Measurements from ENCODE around the gene GFOD1.
A peak's percentile ranks its signal among the peaks of the same experiment; 100 is the strongest.
"Not testable (repeated sequence)": the region's sequence is repeated elsewhere in the genome, so short reads cannot be mapped to it uniquely, and the experiment has no call there.

Gene GFOD1

DNA sequence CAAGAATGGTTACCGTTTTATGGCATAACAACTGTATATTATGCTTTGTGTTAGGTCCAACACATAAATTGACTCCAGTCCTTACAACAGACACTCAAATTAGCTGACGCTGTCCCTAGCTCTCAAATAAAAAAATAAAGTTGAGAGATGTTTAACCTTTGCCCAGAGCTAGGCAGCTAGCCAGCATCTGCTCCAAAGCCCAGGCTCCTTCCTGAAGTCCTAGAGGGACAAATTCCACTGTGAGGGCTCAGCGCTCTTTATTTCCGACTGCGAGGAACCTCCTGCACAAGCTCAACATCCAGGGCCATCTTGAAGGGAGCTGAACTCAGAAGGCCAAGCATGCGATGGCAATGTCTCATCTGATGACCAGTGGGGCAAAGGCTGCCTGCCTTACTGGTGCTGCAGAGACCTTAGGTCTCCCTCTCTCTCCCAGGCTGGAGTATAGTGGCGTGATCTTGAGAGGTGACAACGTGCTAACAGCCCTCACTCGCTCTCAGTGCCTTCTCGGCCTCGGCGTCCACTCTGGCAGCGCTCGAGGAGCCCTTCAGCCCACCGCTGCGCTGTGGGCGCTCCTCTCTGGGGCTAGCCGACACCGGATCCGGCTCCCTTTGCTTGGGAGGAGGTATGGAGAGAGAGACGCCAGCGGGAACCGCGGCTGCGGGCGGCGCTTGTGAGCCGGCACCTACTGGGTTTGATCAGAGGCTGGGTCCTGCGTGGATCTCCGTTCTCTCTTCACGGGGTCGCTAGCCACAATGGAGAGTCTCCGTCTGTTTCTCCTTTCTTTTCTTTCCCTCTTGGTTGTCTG is 24.7 kb upstream of the GFOD1 start:
- no peak for DNase-seq (ENCODE audit: low spot score)

DNA sequence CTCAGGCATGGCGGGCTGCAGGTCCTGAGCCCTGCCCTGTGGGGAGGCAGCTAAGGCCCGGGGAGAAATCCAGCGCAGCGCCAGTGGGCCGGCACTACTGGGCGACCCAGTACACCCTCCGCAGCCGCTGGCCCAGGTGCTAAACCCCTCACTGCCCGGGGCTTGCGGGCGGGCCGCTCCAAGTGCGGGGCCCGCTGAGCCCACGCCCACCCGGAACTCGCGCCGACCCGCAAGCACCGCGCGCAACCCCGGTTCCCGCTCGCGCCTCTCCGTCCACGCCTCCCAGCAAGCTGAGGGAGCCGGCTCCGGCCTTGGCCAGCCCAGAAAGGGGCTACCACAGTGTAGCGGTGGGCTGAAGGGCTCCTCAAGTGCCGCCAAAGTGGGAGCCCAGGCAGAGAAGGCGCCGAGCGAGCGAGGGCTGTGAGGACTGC is 23.8 kb upstream of the GFOD1 start:
- DNase-seq (ENCODE audit: low spot score), result not testable (repeated sequence)

DNA sequence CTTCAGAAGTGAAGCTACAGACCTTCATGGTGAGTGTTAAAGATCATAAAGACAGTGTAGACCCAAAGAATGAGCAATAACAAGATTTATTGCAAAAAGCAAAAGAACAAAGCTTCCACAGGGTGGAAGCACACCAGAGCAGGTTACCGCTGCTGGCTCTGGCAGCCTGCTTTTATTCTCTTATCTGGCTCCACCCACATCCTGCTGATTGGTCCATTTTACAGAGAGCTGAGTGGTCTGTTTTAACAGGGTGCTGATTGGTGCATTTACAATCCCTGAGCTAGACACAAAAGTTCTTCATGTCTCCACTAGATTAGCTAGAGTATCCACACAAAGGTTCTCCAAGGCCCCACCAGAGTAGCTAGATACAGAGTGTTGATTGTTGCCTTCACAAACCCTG is 23.0 kb upstream of the GFOD1 start:
- DNase-seq (ENCODE audit: low spot score), result not testable (repeated sequence)

DNA sequence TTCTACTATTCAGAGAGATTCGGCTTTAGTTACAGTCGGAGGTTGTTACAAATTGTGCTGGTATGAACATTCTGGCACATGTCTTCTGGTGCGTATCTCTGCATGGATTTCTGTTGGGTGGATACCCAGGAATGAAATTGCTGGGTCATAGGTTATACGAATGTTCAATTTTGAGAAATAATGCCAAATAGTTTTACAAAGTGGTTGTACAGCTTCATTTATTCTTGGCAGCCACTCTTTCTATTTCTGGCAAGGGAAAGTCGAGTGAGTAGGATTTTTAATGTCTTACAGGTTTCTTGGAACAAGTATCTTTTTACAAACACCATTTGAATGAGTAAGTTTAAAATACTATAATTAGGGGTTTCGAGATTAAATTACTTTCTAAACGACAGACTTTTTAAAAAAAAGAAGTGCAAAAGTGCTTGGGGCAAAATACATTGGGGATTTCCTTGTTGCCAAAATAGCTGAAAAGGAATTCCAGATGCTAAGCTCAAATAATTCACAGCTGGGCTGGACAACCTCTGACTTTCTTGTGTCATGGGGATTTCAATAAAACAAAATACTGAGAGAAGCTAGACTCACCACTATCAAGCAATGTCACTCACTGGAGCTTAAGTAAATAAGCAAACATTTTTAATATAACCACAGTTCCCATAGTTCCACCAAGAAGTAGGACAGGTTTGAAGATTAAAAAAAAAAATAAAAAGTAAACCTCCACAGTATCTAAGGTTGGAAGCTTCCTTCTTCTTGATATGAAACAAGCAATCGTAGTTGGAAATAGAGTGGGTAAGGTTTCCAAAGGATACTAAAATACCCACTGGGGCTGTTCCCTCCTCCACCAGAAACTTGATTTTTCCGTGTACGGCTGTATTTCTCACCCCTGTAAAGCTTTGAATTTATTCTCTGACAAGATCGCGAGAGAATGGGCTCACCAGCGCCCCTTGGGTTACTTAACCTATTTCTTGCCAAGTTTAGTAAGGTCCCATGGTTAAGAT is 21.6 kb upstream of the GFOD1 start:
- DNase-seq (ENCODE audit: low spot score), result no peak

DNA sequence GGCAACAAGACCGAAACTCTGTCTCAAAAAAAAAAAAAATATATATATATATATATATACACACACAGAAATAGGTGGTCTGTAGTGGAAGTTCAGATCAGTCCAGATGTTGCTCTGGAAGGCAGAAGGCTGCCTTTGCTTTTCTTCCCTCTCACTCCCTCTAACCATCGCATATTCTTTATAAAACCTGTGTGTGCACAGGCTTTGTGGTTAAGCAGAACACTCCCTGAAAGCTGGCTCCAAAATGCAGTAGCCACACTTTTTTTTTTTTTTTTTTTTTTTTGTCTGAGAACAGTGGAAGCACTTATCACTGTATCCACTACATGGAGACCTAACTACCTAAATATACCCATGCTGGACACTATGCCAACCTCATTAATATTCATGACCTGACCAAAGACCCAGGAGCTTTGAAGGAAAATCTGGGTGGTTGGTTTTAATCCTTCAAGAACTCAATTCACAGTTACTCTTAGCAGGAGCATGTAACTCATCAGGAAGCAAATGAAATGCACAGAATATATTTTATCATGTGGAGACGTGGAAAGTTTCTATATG is 20.0 kb upstream of the GFOD1 start:
- no peak for DNase-seq (ENCODE audit: low spot score)

DNA sequence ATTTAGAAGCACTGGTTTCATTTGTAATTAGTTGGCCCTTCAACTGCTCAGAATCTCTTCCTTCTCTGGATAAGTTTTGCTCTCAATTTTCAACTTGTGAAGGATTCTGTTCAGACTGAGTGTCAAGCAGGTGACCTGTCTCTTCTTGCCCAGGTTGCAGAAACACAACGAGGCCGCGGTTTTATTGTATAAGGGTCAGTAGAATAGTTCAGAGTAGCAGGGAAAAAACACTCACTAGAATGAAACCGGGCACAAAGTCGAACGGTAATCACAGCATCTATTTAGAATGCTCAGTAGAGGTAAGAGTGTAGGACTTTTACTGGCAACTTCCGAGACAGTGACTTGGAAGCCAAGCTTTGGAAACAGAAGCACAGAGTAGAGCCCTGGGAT is 17.9 kb upstream of the GFOD1 start:
- DNase-seq (ENCODE audit: low spot score), result no peak

GRCh38 chr6:13504611-13505344 is 17.4 kb upstream of the GFOD1 start:
- no peak for DNase-seq (ENCODE audit: low spot score)

DNA sequence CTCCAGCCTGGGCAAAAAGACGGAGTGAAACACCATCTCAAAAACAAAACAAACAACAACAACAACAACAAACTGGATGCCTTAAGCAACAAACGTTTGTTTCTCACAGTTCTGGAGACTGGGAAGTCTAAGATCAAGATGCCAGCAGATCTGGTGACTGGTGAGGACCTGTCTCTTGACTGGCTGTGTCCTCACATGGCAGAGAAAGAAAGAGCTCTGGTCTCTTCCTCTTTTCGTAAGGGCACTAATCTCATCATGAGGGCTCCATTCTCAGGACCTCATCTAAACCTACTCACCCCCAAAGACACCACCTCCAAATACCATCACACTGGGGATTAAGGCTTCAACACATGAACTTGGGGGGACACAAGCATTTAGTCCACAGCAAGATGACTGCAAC is 13.5 kb upstream of the GFOD1 start:
- no peak for DNase-seq (ENCODE audit: low spot score)

DNA sequence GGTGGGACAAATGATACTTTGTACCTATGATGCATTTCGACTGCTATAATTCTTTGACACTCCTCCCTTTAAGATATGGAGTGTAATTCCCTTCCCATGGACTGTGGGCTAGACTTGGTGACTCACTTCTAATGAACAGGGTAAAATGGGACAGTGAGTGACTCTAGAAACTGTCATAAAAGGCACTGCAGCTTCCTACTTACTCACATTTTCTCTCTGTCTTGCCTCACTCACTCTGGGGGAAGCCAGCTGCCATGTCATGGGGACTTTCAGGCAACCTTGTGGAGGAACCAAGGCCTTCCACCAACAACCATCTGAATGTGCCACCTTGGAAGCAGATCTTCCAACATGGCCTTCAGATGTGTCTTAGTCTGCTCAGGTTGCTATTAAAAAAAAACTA is 12.9 kb upstream of the GFOD1 start:
- no peak for DNase-seq (ENCODE audit: low spot score)

- no peak for DNase-seq (ENCODE audit: low spot score)
Observed at GRCh38 chr6:13496513-13497190, 9.3 kb upstream of the GFOD1 start.

- no peak for DNase-seq (ENCODE audit: low spot score)
Observed at GRCh38 chr6:13495818-13496217, 8.4 kb upstream of the GFOD1 start.

GRCh38 chr6:13495112-13495776 is 7.8 kb upstream of the GFOD1 start:
- DNase-seq (ENCODE audit: low spot score), result no peak

DNA sequence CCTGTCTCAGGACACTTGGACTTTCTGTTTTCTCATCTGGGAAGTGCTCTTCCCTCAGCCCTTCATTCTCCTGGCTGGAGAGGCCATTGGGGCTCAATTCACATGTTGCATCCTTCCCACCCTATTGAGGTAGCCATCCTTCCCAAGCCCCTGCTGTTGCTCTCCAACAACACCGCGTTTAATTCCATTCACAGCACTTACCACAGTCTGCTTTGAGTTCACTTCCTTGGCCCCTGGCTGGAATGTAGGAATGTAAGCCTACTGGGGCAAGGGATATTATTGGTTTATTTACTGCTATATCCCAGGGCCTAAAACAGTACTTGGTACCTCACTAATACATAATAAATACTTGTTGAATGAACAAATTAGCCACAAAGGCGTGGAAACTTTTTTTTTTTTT is 6.7 kb upstream of the GFOD1 start:
- no peak for DNase-seq (ENCODE audit: low spot score)

DNA sequence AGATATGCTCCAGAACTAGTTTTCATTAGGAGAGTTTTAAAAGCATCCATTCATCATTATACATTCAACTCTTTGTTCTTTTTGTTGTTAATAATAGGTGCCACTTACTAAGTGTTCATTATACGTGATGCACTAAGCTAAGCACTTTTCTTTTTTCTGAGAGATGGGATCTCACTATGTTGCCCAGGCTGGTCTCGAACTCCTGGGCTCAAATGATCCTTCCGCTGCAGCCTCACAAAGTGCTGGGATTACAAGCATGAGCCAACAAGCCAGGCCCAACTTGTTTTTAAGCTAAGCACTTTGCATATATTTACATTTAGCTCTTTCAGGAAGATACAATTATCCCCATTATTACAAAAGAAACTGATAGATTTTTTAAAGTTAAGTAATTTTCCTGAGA is 5.7 kb upstream of the GFOD1 start:
- DNase-seq (ENCODE audit: low spot score), result no peak

- no peak for DNase-seq (ENCODE audit: low spot score)
Observed at GRCh38 chr6:13492357-13492756, 5.0 kb upstream of the GFOD1 start.

GRCh38 chr6:13491538-13491937 is 4.1 kb upstream of the GFOD1 start:
- DNase-seq (ENCODE audit: low spot score), result no peak

DNA sequence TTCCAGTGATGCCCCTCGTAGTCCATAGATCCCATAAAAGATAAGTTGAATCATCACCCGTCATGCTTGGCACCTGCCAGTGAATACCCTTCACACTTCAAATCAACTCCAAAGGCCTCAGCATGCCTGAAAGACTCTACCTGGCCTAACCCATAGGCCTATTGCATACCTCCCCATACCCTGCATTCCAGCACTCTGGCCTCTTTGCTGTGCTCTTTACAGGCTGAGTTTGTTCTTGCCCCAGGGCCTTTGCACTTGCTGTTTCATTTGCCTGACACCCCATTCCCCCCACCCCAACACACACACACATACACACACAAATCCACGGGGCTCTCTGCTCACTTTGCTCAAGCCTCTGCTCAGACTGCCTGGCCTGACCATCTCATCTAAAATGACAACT is 3.0 kb upstream of the GFOD1 start:
- no peak for DNase-seq (ENCODE audit: low spot score)

DNA sequence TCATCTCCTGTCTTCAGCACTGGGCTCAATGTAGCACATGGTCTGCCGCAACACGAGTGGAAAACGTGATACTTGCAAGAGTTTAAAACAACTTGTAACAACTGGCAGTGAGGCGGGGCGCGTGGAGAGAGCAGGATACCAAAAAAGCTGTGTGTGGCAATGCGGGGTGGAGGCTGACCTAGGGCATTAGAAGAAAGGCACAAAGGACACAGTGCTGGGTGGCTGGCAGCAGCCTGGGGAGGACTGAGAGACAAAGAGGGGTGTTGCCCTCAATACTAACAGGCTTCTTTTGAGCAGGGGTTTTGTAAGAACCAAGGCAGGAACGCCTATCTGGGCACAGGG is 1.5 kb upstream of the GFOD1 start:
- no peak for DNase-seq (ENCODE audit: low spot score)

DNA sequence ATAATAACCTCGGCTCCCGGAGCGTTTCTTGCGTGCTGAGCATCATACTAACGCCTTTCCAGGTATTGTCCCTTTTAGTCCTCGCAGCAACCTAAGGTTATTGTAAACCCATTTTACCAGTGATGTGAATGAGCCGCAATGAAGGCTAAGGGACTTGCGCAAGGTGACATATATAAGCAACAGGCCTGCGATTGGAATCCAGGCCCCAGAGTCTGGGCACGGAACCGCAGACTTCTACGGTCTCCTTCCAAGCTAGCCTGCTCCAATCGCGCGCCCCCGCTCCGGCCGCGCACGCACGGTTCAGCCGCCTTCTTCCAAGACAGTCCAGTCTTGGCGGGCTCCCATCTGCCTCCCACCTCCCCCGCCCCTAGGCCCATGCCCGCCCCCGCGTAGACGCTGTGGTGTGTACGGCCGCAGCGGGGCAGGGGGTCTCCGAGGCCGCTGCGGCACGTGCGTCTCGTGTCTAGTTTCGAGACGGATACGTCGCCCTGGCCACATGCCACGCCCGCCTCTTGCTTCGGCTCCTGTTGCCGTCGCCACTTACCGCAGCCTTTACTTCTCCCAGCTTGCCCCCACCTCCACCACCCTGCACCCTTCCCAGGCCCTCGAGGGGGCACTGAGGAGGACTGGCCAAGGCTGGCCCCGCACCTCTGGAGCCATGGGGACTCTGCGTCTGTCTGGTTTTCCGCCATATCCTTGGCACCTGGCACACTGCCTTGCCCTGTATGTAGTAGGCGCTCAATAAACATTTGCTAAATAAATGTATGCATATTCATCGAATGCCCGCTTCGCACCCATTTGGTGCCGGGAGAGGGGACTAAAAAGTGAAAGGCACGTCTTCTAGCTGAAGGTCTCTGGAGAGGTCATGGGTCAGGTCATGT is 855 bp upstream of the GFOD1 start:
- no peak for DNase-seq (ENCODE audit: low spot score)

DNA sequence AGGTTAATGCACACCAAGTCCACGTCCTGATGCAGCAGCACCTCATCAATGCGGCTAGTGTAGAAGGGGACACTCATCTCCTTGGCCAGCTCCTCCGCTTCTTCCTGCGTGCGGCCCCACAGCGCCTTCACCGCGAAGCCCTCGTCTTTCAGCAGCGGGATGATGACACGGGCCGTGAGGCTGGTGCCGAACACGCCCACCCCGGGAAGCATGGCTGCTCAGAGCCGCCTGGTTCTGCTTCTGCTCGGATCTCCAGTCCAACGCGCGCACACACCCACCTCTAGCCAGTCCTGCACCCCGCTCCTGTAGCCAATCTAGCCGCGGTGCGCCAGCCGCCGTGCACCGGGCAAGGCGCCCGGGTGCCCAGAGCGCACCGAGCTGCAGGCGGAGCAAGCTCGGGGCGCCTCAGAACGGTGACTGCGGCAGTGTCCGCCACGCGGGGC is 700 bp downstream of the GFOD1 start:
- peak; percentile 40 for DNase-seq (ENCODE audit: low spot score)

Measured in CD4-positive, alpha-beta T cell treated with Interleukin-15 for 4 hours (primary cell).